ENCODE measurements around the gene CCDC120.

The CCDC120 gene

DNA sequence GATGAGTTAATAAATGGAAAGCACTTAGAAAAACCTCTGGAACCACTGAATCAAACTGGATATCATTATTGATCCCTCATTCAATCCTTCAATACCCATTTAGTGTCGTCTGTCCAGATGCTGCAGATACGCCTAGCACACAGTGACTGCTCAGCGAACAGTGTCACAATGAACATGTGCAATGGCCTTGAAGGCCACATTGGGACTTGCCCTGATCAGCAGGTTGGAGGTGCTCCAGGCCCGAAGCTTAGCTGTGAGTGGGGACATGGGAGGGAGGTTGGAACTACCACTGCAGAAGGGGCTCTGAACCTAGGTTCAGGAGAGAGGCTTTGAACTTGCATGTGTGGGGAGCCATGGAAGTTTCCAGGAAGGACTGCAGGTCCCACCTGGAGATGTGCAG is 47.5 kb downstream of the CCDC120 start:
- no peak for DNase-seq

DNA sequence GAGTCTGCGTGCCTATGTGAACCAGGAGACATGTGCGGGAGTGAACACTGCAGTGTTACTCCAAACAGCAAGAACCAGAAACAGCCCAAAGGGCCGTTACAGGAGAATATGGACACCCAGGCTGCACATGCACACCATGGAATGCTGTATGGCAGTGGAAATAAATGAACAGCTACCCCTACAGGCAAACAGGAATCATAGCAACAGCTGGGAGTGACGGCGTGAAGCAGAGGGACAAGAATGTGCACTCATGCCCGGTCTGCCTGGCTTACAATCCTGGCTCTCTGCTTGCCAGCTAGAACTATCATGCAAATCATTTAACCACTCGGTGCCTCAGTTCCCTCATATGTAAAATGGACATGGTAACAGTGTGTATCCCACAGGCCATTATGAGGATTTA is 48.1 kb downstream of the CCDC120 start:
- peak; percentile 11 to 37 for DNase-seq

- no peak for DNase-seq
Measured at GRCh38 chrX:49108641-49109040, 49.8 kb downstream of the CCDC120 start.

DNA sequence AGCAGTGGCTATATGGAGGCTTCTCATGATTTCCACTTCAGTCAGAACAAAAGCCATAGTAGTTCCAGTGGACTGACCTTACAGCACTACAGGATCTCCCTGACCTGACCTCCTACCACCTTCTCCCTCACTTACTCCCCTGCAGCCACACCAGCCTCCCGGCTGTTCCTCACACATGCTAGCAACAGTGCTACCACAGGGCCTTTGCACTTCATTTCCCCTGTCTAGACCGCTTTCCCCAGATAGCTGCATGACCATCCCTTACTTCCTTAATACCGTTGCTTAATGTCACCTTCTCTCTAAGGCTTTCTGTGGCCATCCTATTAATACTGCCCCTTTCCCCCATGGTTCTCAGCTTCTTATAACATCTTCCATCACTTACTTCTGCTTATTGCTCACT is 51.6 kb downstream of the CCDC120 start:
- DNase-seq, result no peak

DNA sequence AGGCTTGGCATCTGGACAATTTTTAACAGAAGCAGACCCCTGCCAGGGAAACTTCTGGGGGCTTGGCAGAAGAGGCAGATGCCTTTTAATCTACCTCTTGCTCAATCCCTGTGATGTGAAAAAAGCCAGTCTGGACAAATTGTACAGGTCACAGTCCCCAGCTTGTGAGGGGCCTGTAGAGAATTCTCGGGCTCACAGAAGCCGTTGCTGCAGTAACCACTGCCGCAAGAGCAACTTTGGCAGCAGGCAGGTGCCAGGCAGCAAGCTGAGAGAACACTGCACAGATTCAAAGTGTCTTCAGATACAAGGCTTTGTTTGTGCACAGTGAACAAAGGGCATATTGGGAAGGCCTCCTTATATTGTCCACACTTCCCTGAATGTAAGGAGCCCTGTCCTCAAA is 53.0 kb downstream of the CCDC120 start:
- peak; percentile 34 to 69 for DNase-seq

DNA sequence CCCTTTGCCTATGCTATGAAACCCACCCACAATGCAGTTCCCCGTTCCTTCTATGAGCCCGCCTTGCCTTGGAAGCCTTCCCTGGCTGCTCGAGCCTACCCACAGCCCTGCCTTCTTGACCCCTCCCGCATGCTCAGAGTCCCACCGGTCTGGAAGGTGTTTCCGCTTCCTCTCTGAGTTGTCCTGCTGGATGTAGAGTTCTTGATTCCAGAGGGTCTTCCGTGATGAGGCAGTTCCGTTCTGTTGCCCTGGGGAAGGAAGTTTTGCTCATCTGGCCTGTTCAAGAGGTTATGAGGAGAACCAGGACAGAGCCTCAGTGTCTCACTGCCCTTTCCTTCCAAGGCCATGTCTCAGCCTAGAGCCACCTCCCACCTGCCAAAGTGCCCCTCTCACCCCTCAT is 57.3 kb downstream of the CCDC120 start:
- DNase-seq, result no peak

GRCh38 chrX:49116716-49117115 is 57.9 kb downstream of the CCDC120 start:
- DNase-seq, result no peak

DNA sequence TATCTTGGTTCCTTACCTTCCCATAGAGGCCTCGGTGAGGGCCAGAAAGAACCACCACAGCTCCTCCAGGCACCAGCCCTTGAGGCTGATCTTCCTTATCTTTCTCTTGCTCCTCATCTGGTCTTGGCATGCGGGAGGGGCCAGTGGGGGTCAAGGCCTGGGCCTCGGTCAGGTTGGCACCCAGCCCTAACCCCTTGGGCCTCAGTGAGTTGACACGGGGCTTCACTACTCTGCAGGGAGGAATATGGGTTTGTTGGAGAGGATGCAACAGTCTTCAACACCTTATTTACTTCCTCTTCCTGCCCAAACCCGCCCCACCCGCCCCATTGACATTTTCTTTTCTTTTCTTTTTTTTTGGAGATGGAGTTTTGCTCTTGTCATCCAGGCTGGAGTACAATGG is 58.8 kb downstream of the CCDC120 start:
- no peak for DNase-seq

Data from hippocampal formation (tissue), 2 donors.